Ectodermal cell (in vitro differentiated cells): ENCODE measurements around the gene ASTN1.

Source experiments
- H3K27ac ChIP-seq: 2 replicates; pipeline ENCODE4 v1.7.0; 2013; ENCODE audit warnings: mild to moderate bottlenecking, low read depth, low read length; ENCODE audit not compliant: insufficient read depth, poor library complexity, severe bottlenecking
- H3K27me3 ChIP-seq: 2 replicates; pipeline ENCODE4 v1.7.0; 2013; ENCODE audit warnings: mild to moderate bottlenecking, low read length; ENCODE audit not compliant: insufficient read depth, control insufficient read depth, poor library complexity, severe bottlenecking
- H3K36me3 ChIP-seq: one replicate; pipeline ENCODE4 v1.7.0; 2013; ENCODE audit warnings: low read length; ENCODE audit not compliant: control insufficient read depth, insufficient read depth
- H3K4me1 ChIP-seq: one replicate; pipeline ENCODE4 v1.7.0; 2013; ENCODE audit warnings: low read length; ENCODE audit not compliant: control insufficient read depth, insufficient read depth
- H3K4me3 ChIP-seq: 2 replicates; pipeline ENCODE4 v1.7.0; 2013; ENCODE audit warnings: low read depth, low read length, control low read depth; ENCODE audit not compliant: insufficient read depth
- H3K9me3 ChIP-seq: 2 replicates; pipeline ENCODE4 v1.7.0; 2013; ENCODE audit warnings: mild to moderate bottlenecking, low read length, moderate library complexity; ENCODE audit not compliant: control insufficient read depth
- WGBS, 2 experiments: methylation state at CpG; one replicate each; pipeline ENCODE4 v1.1.7; 2013; ENCODE audit warnings: missing lambda C conversion rate in 2 of 2; 5-methylcytosine and 5-hydroxymethylcytosine counted together

Gene ASTN1

GRCh38 chr1:176905648-176906047 is 258.9 kb downstream of the ASTN1 start:
- 90 to 91% methylated on average over 7 of the region's 7 CpGs for WGBS, 2 experiments
- Histone ChIP-seq H3K4me3 (no peak overlapping the region), H3K9me3 (no peaks in the 10 kb centered on the region), H3K36me3 (no peaks in the 10 kb centered on the region), H3K27ac (no peak overlapping the region), H3K27me3 (no peaks in the 10 kb centered on the region), H3K4me1 (peaks cover 11% of the 10 kb centered on the region)

- no peak overlapping the region for H3K4me3 ChIP-seq
- WGBS, 2 experiments = 41 to 50% methylated on average over 19 of the region's 19 CpGs
- no peaks in the 10 kb centered on the region for H3K36me3 ChIP-seq
- no peak overlapping the region for H3K27ac ChIP-seq
- no peaks in the 10 kb centered on the region for H3K27me3 ChIP-seq
- peaks cover 11% of the 10 kb centered on the region for H3K4me1 ChIP-seq
- no peaks in the 10 kb centered on the region for H3K9me3 ChIP-seq
These were observed 260.3 kb downstream of the ASTN1 start for GRCh38 chr1:176904057-176904751.

- 74 to 86% methylated on average over 4 of the region's 4 CpGs for WGBS, 2 experiments
- Histone ChIP-seq H3K9me3 (no peaks in the 10 kb centered on the region), H3K27ac (no peak overlapping the region), H3K36me3 (no peaks in the 10 kb centered on the region), H3K4me1 (peaks cover 11% of the 10 kb centered on the region), H3K4me3 (no peak overlapping the region), H3K27me3 (no peaks in the 10 kb centered on the region)
These were observed 261.0 kb downstream of the ASTN1 start for GRCh38 chr1:176903474-176903873.

- Histone ChIP-seq H3K4me3 (no peak overlapping the region), H3K9me3 (no peaks in the 10 kb centered on the region), H3K4me1 (peaks cover 10% of the 10 kb centered on the region), H3K27ac (no peak overlapping the region), H3K36me3 (no peaks in the 10 kb centered on the region), H3K27me3 (no peaks in the 10 kb centered on the region)
- WGBS, 2 experiments = 82 to 87% methylated on average over 2 of the region's 2 CpGs
These were observed 265.2 kb downstream of the ASTN1 start for GRCh38 chr1:176899321-176899720.

- no peak overlapping the region for H3K27ac ChIP-seq
- H3K4me1 ChIP-seq = no peaks in the 10 kb centered on the region
- 9% methylated on average over 17 to 22 of the region's 25 CpGs for WGBS, 2 experiments
- no peaks in the 10 kb centered on the region for H3K9me3 ChIP-seq
- no peaks in the 10 kb centered on the region for H3K27me3 ChIP-seq
- peak overlapping the region; percentile 24 for H3K4me3 ChIP-seq
- H3K36me3 ChIP-seq = no peaks in the 10 kb centered on the region
These were observed 266.9 kb downstream of the ASTN1 start for GRCh38 chr1:176897350-176898236.

- 87 to 92% methylated on average over 9 to 10 of the region's 10 CpGs for WGBS, 2 experiments
- no peaks in the 10 kb centered on the region for H3K27me3 ChIP-seq
These were observed 268.3 kb downstream of the ASTN1 start for GRCh38 chr1:176896216-176896615.

GRCh38 chr1:176894450-176894849 is 270.1 kb downstream of the ASTN1 start:
- Histone ChIP-seq H3K27ac (no peak overlapping the region), H3K36me3 (no peaks in the 10 kb centered on the region), H3K4me3 (no peak overlapping the region), H3K4me1 (no peaks in the 10 kb centered on the region), H3K9me3 (no peaks in the 10 kb centered on the region), H3K27me3 (no peaks in the 10 kb centered on the region)
- 93 to 95% methylated on average over 8 of the region's 8 CpGs for WGBS, 2 experiments

More at GRCh38 chr1:176896216-176896615, 268.3 kb downstream of the ASTN1 start:
- H3K36me3 ChIP-seq = no peaks in the 10 kb centered on the region
- no peaks in the 10 kb centered on the region for H3K9me3 ChIP-seq
- H3K27ac ChIP-seq = no peak overlapping the region
- H3K4me1 ChIP-seq = no peaks in the 10 kb centered on the region
- H3K4me3 ChIP-seq = no peak overlapping the region

- Histone ChIP-seq H3K36me3 (no peaks in the 10 kb centered on the region), H3K9me3 (no peaks in the 10 kb centered on the region), H3K4me3 (no peak overlapping the region), H3K4me1 (no peaks in the 10 kb centered on the region), H3K27me3 (no peaks in the 10 kb centered on the region), H3K27ac (no peak overlapping the region)
- WGBS, 2 experiments = 87 to 94% methylated on average over 7 of the region's 7 CpGs
These were observed 270.7 kb downstream of the ASTN1 start for GRCh38 chr1:176893625-176894352.

- Histone ChIP-seq H3K4me1 (no peaks in the 10 kb centered on the region), H3K4me3 (no peak overlapping the region), H3K27me3 (no peaks in the 10 kb centered on the region), H3K27ac (no peak overlapping the region), H3K36me3 (no peaks in the 10 kb centered on the region), H3K9me3 (no peaks in the 10 kb centered on the region)
- WGBS, 2 experiments = 95 to 96% methylated on average over 2 to 3 of the region's 3 CpGs
These were observed 276.0 kb downstream of the ASTN1 start for GRCh38 chr1:176888471-176889032.
